ENCODE results near the gene GLB1L2. TPM values are rescaled to one million over a fixed set of nuclear protein-coding genes. Genes with fewer than 3 reads are reported as not detected.
A peak's percentile ranks its signal among the peaks of the same experiment; 100 is the strongest.

The GLB1L2 gene
- total and polyA plus RNA-seq, 10 donors: 0.29 to 1.5 (median 0.51) TPM; not detected in 1

DNA sequence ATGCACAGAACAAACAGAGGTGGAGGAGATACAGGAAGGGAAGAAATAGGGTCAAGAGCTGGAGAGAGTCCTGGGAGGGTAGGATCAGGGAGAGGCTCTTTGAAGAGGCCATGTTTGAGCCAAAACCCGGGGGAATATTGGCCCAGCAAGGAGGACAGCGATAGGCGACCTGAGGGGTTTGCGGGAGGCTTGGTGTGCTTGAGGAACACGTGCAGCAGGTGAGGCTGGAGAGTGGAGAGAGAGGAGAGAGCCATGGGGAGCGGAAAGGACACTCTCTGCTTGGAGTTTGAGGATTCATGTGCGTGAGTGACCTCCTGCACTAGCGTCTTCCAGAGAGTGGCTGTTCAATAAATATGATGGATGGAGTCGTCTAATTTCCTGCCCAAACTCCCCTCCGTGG, 84.9 kb downstream of the GLB1L2 start:
- WGBS, 5 donors: 67 to 77% (median 73%) methylated on average over 10 of the region's 10 CpGs

GRCh38 chr11:134417871-134418840, 86.4 kb downstream of the GLB1L2 start:
- peak; percentile 43 for DNase-seq
- no peak overlapping the region for H3K4me3 ChIP-seq
- H3K36me3 ChIP-seq: no peaks in the 10 kb centered on the region
- H3K9me3 ChIP-seq: no peaks in the 10 kb centered on the region
- peaks cover 0 to 14% (median 3%) of the 10 kb centered on the region in 6 donors for H3K4me1 ChIP-seq
- no peak overlapping the region for H3K27ac ChIP-seq
- peaks cover 0 to 44% (median 7%) of the 10 kb centered on the region in 7 donors for H3K27me3 ChIP-seq (replicated peaks in 1 of 7)
- TF ChIP-seq CTCF (IDR thresholded peaks at IDR 0.05 in 8 of 11, conservative IDR thresholded peaks at IDR 0.05 in 3 of 11) (no peak), POLR2AphosphoS5 (IDR thresholded peaks at IDR 0.05) (no peak), POLR2A (IDR thresholded peaks at IDR 0.05) (no peak)
- WGBS, 5 donors: 60 to 68% (median 67%) methylated on average over 14 of the region's 14 CpGs
- intact Hi-C loops (cut with DNase I; ENCODE audit: low total_unique reads): no loop called here

More for the DNA sequence above, 84.9 kb downstream of the GLB1L2 start:
- H3K4me3 ChIP-seq: no peak overlapping the region
- H3K27me3 ChIP-seq (replicated peaks in 1 of 7): peaks cover 0 to 57% (median 17%) of the 10 kb centered on the region in 7 donors
- no peaks in the 10 kb centered on the region for H3K9me3 ChIP-seq
- DNase-seq: peak; percentile 45
- intact Hi-C loops (cut with DNase I; ENCODE audit: low total_unique reads): no loop called here
- peaks cover 0 to 24% (median 13%) of the 10 kb centered on the region in 6 donors for H3K4me1 ChIP-seq
- no peak overlapping the region for H3K27ac ChIP-seq
- H3K36me3 ChIP-seq: no peaks in the 10 kb centered on the region
- no peak for TF ChIP-seq POLR2AphosphoS5 (IDR thresholded peaks at IDR 0.05)
- TF ChIP-seq CTCF (IDR thresholded peaks at IDR 0.05 in 8 of 11, conservative IDR thresholded peaks at IDR 0.05 in 3 of 11): no peak

GRCh38 chr11:134423106-134423505, 91.3 kb downstream of the GLB1L2 start:
- Histone ChIP-seq H3K9me3 (no peaks in the 10 kb centered on the region), H3K4me1 (no peaks in the 10 kb centered on the region), H3K27me3 (replicated peaks in 1 of 7) (peaks cover 0 to 12% (median 0%) of the 10 kb centered on the region in 7 donors), H3K27ac (no peak overlapping the region), H3K36me3 (no peaks in the 10 kb centered on the region), H3K4me3 (no peak overlapping the region)
- intact Hi-C loops (cut with DNase I; ENCODE audit: low total_unique reads): loop anchor here (5.0 kb wide), 1 partner anchor 209 kb away; no protein-coding TSS in a partner anchor
- WGBS, 5 donors: 75 to 83% (median 77%) methylated on average over 10 of the region's 10 CpGs
- DNase-seq: peak; percentile 34
- TF ChIP-seq POLR2A (IDR thresholded peaks at IDR 0.05) (no peak), POLR2AphosphoS5 (IDR thresholded peaks at IDR 0.05) (no peak), CTCF (IDR thresholded peaks at IDR 0.05 in 8 of 11, conservative IDR thresholded peaks at IDR 0.05 in 3 of 11) (no peak)

DNA sequence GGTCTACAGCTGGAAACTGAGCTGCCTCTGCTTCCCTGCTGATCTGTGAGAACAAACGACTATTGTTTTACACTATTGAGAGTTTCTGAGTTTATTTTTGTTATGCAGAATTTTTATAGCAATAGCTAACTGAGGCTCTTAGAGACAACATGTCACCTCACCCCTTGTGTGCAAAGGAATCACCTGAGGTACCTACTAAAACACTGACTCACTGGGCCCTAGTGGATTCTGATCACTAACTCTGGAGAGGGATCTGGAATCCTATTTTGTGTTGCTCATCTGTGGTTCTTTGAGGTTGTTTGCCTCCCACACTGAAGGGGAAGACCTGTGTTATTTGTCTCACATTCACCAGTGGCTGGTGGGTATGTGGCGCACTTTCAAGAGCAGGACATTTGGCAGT, 93.6 kb downstream of the GLB1L2 start:
- Histone ChIP-seq H3K4me1 (no peaks in the 10 kb centered on the region), H3K9me3 (no peaks in the 10 kb centered on the region), H3K4me3 (no peak overlapping the region), H3K27ac (no peak overlapping the region), H3K27me3 (replicated peaks in 1 of 7) (peaks cover 0 to 23% (median 0%) of the 10 kb centered on the region in 7 donors), H3K36me3 (no peaks in the 10 kb centered on the region)
- WGBS, 5 donors: 58 to 79% (median 69%) methylated on average over 2 of the region's 2 CpGs
- intact Hi-C loops (cut with DNase I; ENCODE audit: low total_unique reads): no loop called here
- no peak for TF ChIP-seq CTCF (IDR thresholded peaks at IDR 0.05 in 8 of 11, conservative IDR thresholded peaks at IDR 0.05 in 3 of 11)
- no peak for TF ChIP-seq POLR2A (IDR thresholded peaks at IDR 0.05)
- no peak for TF ChIP-seq POLR2AphosphoS5 (IDR thresholded peaks at IDR 0.05)
- no peak for DNase-seq

Measured in spleen (tissue), 11 donors.